IPS DF 6.9 (cell line): ENCODE results near the gene MACROD2.
"Not testable (repeated sequence)": the region's sequence is repeated elsewhere in the genome, so short reads cannot be mapped to it uniquely, and the experiment has no call there.

Experiments
- DNase-seq: peaks from one replicate; pipeline ENCODE4 v3.0.0-alpha.2; 2013; ENCODE audit warnings: low read depth, low spot score
- H3K27ac ChIP-seq: one replicate; pipeline ENCODE4 v1.5.1; 2013; ENCODE audit warnings: low read length, control low read depth
- H3K27me3 ChIP-seq: 2 replicates; pipeline ENCODE4 v1.6.1; 2013; ENCODE audit warnings: mild to moderate bottlenecking, low read length; ENCODE audit not compliant: control insufficient read depth, insufficient read depth
- H3K36me3 ChIP-seq: 2 replicates; pipeline ENCODE4 v1.6.1; 2013; ENCODE audit warnings: low read length; ENCODE audit not compliant: control insufficient read depth, insufficient read depth
- H3K4me1 ChIP-seq: 2 replicates; pipeline ENCODE4 v1.6.1; 2013; ENCODE audit warnings: low read length; ENCODE audit not compliant: control insufficient read depth, insufficient read depth
- H3K4me3 ChIP-seq: 2 replicates; pipeline ENCODE4 v1.5.1; 2013; ENCODE audit warnings: mild to moderate bottlenecking, low read length
- H3K9me3 ChIP-seq: 2 replicates; pipeline ENCODE4 v1.6.1; 2013; ENCODE audit warnings: low read length, inconsistent platforms; ENCODE audit not compliant: control insufficient read depth, insufficient read depth
- WGBS: extraction: QIAGEN DNeasy Blood & Tissue Kit; methylation state at CpG from one replicate; pipeline ENCODE4 v1.1.7; 2013; ENCODE audit warnings: mixed read lengths, missing lambda C conversion rate; ENCODE audit not compliant: insufficient read length, insufficient coverage; 5-methylcytosine and 5-hydroxymethylcytosine counted together

The MACROD2 gene

GRCh38 chr20:16007164-16007563 is 2011.8 kb downstream of the MACROD2 start:
- Histone ChIP-seq H3K4me3 (no peak overlapping the region), H3K36me3 (0 out of 2 replicates have a peak, but pooled peaks cover 3% of the 10 kb centered on the region), H3K27ac (no peak overlapping the region), H3K27me3 (no peaks in the 10 kb centered on the region), H3K9me3 (no peaks in the 10 kb centered on the region), H3K4me1 (no peaks in the 10 kb centered on the region)
- no peak for DNase-seq
- no CpG with 5 or more reads among the region's 3 CpGs for WGBS

GRCh38 chr20:16007962-16008361 is 2012.6 kb downstream of the MACROD2 start:
- Histone ChIP-seq H3K4me1 (no peaks in the 10 kb centered on the region), H3K36me3 (0 out of 2 replicates have a peak, but pooled peaks cover 3% of the 10 kb centered on the region), H3K9me3 (no peaks in the 10 kb centered on the region), H3K27ac (no peak overlapping the region), H3K27me3 (no peaks in the 10 kb centered on the region), H3K4me3 (no peak overlapping the region)
- no CpG with 5 or more reads among the region's 9 CpGs for WGBS
- DNase-seq, result no peak

- Histone ChIP-seq H3K27me3 (no peaks in the 10 kb centered on the region), H3K9me3 (no peaks in the 10 kb centered on the region), H3K4me1 (no peaks in the 10 kb centered on the region), H3K36me3 (no peaks in the 10 kb centered on the region), H3K4me3 (no peak overlapping the region), H3K27ac (no peak overlapping the region)
- WGBS, result no CpG with 5 or more reads among the region's 6 CpGs
- DNase-seq, result no peak
These were observed 2015.7 kb downstream of the MACROD2 start for GRCh38 chr20:16011056-16011455.

DNA sequence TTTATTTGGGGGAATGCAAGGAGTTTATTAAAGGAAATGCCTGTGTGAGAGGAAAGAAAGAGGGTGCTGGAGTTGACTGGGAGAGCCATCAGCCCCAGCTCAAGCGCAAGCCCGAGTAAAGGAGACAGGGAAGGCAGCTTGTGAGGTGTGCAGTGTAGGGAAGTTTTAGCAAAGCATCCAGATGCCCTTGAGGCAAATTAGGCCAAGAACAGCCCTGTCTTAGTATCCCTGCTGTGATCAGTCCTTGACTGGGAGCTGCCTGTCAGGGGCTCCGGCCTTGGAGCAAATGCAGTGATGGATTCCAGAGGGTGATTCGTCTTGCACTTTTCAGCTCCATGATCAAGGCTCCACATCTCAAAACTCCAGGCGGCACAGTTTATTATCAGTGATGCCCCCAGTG is 2016.2 kb downstream of the MACROD2 start:
- H3K27ac ChIP-seq, result no peak overlapping the region
- DNase-seq, result no peak
- H3K9me3 ChIP-seq, result no peaks in the 10 kb centered on the region
- no peak overlapping the region for H3K4me3 ChIP-seq
- no CpG with 5 or more reads among the region's 5 CpGs for WGBS
- no peaks in the 10 kb centered on the region for H3K36me3 ChIP-seq
- no peaks in the 10 kb centered on the region for H3K27me3 ChIP-seq
- no peaks in the 10 kb centered on the region for H3K4me1 ChIP-seq

GRCh38 chr20:16012934-16013333 is 2017.6 kb downstream of the MACROD2 start:
- not testable (repeated sequence) for DNase-seq, H3K27ac ChIP-seq
- no CpG with 5 or more reads among the region's 6 CpGs for WGBS

DNA sequence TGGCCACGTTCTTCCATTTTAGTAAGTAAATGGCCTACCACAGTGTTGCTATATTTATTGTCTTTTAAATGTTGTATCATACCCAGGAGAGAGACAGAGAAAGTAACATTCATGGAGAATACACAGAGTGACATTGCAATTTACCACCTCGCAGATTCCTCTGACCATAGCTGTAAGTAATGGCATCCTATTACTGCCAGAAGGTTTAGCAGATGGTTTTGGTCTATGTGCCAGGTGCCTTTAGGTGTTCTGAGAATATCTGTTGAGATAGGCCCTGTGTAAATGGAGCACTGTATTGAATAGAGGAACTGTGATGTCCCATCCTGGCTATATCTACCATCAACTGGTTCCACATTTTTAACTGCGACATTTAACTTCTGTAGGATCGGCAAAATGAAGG is 2018.3 kb downstream of the MACROD2 start:
- Histone ChIP-seq H3K27me3 (no peaks in the 10 kb centered on the region), H3K4me1 (no peaks in the 10 kb centered on the region), H3K9me3 (no peaks in the 10 kb centered on the region), H3K36me3 (no peaks in the 10 kb centered on the region), H3K27ac (no peak overlapping the region), H3K4me3 (no peak overlapping the region)
- WGBS, result no CpG with 5 or more reads among the region's 4 CpGs
- DNase-seq, result no peak

More at GRCh38 chr20:16012934-16013333, 2017.6 kb downstream of the MACROD2 start:
- not testable (repeated sequence) for H3K27me3 ChIP-seq, H3K4me3 ChIP-seq, H3K9me3 ChIP-seq, H3K4me1 ChIP-seq, H3K36me3 ChIP-seq

GRCh38 chr20:16014436-16014835 is 2019.1 kb downstream of the MACROD2 start:
- Histone ChIP-seq H3K36me3 (no peaks in the 10 kb centered on the region), H3K9me3 (no peaks in the 10 kb centered on the region), H3K4me3 (no peak overlapping the region), H3K27me3 (no peaks in the 10 kb centered on the region), H3K4me1 (no peaks in the 10 kb centered on the region), H3K27ac (no peak overlapping the region)
- WGBS, result no CpG with 5 or more reads among the region's 2 CpGs
- no peak for DNase-seq

DNA sequence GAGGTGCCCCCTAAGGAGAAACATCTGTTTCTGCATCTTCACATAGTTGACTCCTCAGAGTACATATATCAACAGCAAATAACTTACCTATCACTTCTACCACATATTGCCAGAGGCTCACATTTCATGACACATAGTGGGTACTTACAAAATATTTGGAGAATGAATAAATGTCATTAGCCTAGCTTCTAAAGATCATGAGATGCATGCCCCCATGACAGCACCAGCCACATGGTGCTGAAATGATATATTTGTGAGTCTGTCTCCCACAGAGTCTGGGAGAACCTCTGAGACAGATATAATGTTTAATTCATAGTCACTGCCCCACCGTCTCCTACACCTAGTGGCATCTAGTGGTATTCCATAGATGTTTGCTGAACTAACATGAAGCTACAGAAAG is 2022.3 kb downstream of the MACROD2 start:
- H3K36me3 ChIP-seq, result no peaks in the 10 kb centered on the region
- no peaks in the 10 kb centered on the region for H3K27me3 ChIP-seq
- H3K27ac ChIP-seq, result no peak overlapping the region
- no peak for DNase-seq
- WGBS, result no CpG with 5 or more reads among the region's 1 CpG
- H3K4me1 ChIP-seq, result no peaks in the 10 kb centered on the region
- H3K4me3 ChIP-seq, result no peak overlapping the region
- H3K9me3 ChIP-seq, result no peaks in the 10 kb centered on the region

DNA sequence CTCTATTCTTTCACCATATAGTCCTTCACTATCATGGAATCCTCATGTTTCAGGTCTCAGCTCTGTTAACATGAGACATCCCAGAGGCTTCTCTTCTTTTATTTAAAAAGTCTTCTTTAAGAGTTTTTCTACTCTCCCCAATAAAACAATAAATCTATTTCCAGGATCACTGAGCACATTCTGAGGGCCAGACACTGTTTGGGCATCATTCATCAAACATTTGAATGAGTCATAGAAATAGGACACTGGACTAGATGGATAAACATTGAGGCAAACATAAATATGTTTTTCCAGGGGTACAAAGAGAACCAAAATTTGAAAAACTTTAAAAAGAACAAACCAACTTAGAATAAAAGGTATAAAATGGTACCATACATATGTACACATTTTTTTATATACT is 2023.6 kb downstream of the MACROD2 start:
- no peaks in the 10 kb centered on the region for H3K27me3 ChIP-seq
- H3K9me3 ChIP-seq, result no peaks in the 10 kb centered on the region
- no peaks in the 10 kb centered on the region for H3K4me1 ChIP-seq
- DNase-seq, result no peak
- H3K36me3 ChIP-seq, result no peaks in the 10 kb centered on the region
- H3K27ac ChIP-seq, result no peak overlapping the region
- no peak overlapping the region for H3K4me3 ChIP-seq

DNA sequence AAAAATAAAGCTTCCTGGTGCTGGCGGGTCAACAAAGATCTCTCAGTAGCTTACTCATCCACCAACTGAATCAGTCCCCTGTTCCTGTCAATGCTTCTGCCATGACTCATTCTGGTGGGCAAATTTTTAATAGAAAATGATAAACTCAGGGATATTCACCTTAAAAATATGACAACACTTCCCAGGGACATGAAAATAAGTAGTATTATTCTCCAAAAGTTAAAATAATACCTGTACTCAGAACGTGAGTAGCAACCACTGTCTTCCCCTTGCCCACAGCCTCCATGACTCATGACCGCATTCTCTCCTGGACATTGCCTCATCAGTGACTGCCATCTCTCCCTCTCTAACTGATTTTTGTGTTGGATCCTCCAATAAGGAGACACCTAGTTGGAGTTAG is 2025.7 kb downstream of the MACROD2 start:
- no peak overlapping the region for H3K27ac ChIP-seq
- no peak overlapping the region for H3K4me3 ChIP-seq
- DNase-seq, result no peak
- no peaks in the 10 kb centered on the region for H3K27me3 ChIP-seq
- no CpG with 5 or more reads among the region's 3 CpGs for WGBS
- no peaks in the 10 kb centered on the region for H3K9me3 ChIP-seq
- H3K36me3 ChIP-seq, result no peaks in the 10 kb centered on the region
- H3K4me1 ChIP-seq, result no peaks in the 10 kb centered on the region

GRCh38 chr20:16025084-16025483 is 2029.8 kb downstream of the MACROD2 start:
- Histone ChIP-seq H3K9me3 (no peaks in the 10 kb centered on the region), H3K4me1 (peaks cover 5% of the 10 kb centered on the region), H3K27ac (no peak overlapping the region), H3K36me3 (no peaks in the 10 kb centered on the region), H3K27me3 (no peaks in the 10 kb centered on the region), H3K4me3 (no peak overlapping the region)
- WGBS, result no CpG with 5 or more reads among the region's 1 CpG
- no peak for DNase-seq
